Panc1 (cell line): Measurements from ENCODE around the gene KDM5A. TPM values are rescaled to one million over a fixed set of nuclear protein-coding genes. Genes with fewer than 3 reads are reported as not detected.

Source experiments
- ATAC-seq: fragments of 200-7000 bp; cut with Tn5 transposase; 2 replicates; pipeline ENCODE4 v1.9.1; 2020; ENCODE audit warnings: mild to moderate bottlenecking, moderate library complexity
- BruUV-seq: library from RNA; stranded (reverse); fragments of 400-500 nt; replicated peaks from 2 replicates; lab custom pipeline; 2021; lab: Mats Ljungman, UMichigan
- CTCF ChIA-PET: fragments of 300-600 bp; sonication (Branson Sonifier 250); formaldehyde crosslinking; loops from one replicate; lab custom pipeline; 2022; ENCODE audit warnings: antibody characterized with exemption; lab: Charles Lee
- POLR2A ChIA-PET: fragments of 300-600 bp; sonication (Branson Sonifier 250); formaldehyde crosslinking; loops from one replicate; lab custom pipeline; 2022; ENCODE audit warnings: antibody characterized with exemption; lab: Charles Lee
- DNase-seq: peaks from one replicate; pipeline ENCODE4 v3.0.0-alpha.2; 2010; ENCODE audit warnings: low read depth, low spot score
- H3K27ac ChIP-seq: 2 replicates; pipeline ENCODE4 v1.5.1; 2011; ENCODE audit warnings: mild to moderate bottlenecking, low read length, inconsistent platforms
- H3K27me3 ChIP-seq: fragments of 200-500 bp; sonication (Bioruptor generic); 2 replicates; pipeline ENCODE4 v1.6.0; 2014; ENCODE audit warnings: low read length, inconsistent platforms; ENCODE audit not compliant: control insufficient read depth, insufficient read depth
- H3K36me3 ChIP-seq: fragments of 200-500 bp; sonication (Bioruptor generic); 2 replicates; pipeline ENCODE4 v1.5.1; 2014; ENCODE audit warnings: inconsistent platforms, mild to moderate bottlenecking, low read length, moderate library complexity; ENCODE audit not compliant: control insufficient read depth, insufficient read depth
- H3K4me1 ChIP-seq: 2 replicates; pipeline ENCODE4 v1.5.1; 2011; ENCODE audit warnings: inconsistent platforms, mild to moderate bottlenecking, low read length, moderate library complexity; ENCODE audit not compliant: control insufficient read depth, insufficient read depth
- H3K4me3 ChIP-seq, 2 experiments: 2 replicates each; pipeline ENCODE4 v1.5.1; 2011 to 2012; ENCODE audit warnings: low read depth in 2 of 2, low read length in 2 of 2, mild to moderate bottlenecking in 2 of 2, inconsistent platforms in 1 of 2, moderate library complexity in 1 of 2
- H3K9me3 ChIP-seq: fragments of 200-500 bp; sonication (Bioruptor generic); 2 replicates; pipeline ENCODE4 v1.5.1; 2014; ENCODE audit warnings: low read depth, mild to moderate bottlenecking, inconsistent platforms, low read length, moderate library complexity; ENCODE audit not compliant: control insufficient read depth, insufficient read depth
- CTCF ChIP-seq: fragments of 450-650 bp; IDR thresholded peaks from 2 replicates; pipeline ENCODE4 v1.5.1; 2017; ENCODE audit warnings: mild to moderate bottlenecking
- POLR2AphosphoS5 ChIP-seq: IDR thresholded peaks from 2 replicates; pipeline ENCODE4 v1.6.1; 2012; ENCODE audit warnings: mild to moderate bottlenecking, low read depth, low read length, moderate library complexity
- REST ChIP-seq, 2 experiments: IDR thresholded peaks; 2 replicates each; pipeline ENCODE4 v1.6.1; 2011 to 2012; ENCODE audit warnings: low read depth in 2 of 2, control low read depth in 1 of 2, low read length in 1 of 2, mild to moderate bottlenecking in 1 of 2, moderate library complexity in 1 of 2; ENCODE audit not compliant: insufficient read depth in 1 of 2
- SIN3A ChIP-seq: IDR thresholded peaks from 2 replicates; pipeline ENCODE4 v1.6.1; 2012; ENCODE audit warnings: low read depth, mild to moderate bottlenecking, low read length, moderate library complexity, borderline replicate concordance; ENCODE audit not compliant: insufficient read depth
- TCF7L2 ChIP-seq: IDR thresholded peaks from 2 replicates; pipeline ENCODE4 v1.6.1; 2011; ENCODE audit warnings: mild to moderate bottlenecking, low read depth, low read length, inconsistent platforms
- in situ Hi-C: cut with HindIII; loops from 2 replicates; pipeline ENCODE4 v1.10.0; 2016; ENCODE audit warnings: low sequenced_read_pairs, low pct_unique_long_range_greater_than_20kb
- intact Hi-C: fragments of 100-400 bp; cut with micrococcal nuclease; formaldehyde crosslinking; loops from one replicate; pipeline ENCODE4 v1.10.0; 2022; ENCODE audit not compliant: unreplicated experiment
- total RNA-seq: library from RNA; stranded (reverse); gene quantifications from one replicate; pipeline ENCODE4 v1.2.1, GENCODE V29; 2021; ENCODE audit not compliant: unreplicated experiment

Gene KDM5A
- total RNA-seq, 1 experiment from 2014 or later, result 49.0 TPM

- intact Hi-C loops, result no loop called here
- no peak for DNase-seq
Observed at GRCh38 chr12:388541-389141, 479 bp downstream of the KDM5A start.

GRCh38 chr12:388012-388411, 1.1 kb downstream of the KDM5A start:
- POLR2A ChIA-PET, result no interaction called here
- peak overlapping the region; percentile 70 to 90 for H3K4me3 ChIP-seq
- intact Hi-C loops (no loop called here), in situ Hi-C loops (no loop called here)
- peak overlapping the region; percentile 89 for H3K27ac ChIP-seq
- H3K4me1 ChIP-seq, result peaks cover 5% of the 10 kb centered on the region; the same call in 1 of the 2 replicates
- TF ChIP-seq REST (IDR thresholded peaks at IDR 0.05; ENCODE audit: insufficient read depth in 1 of 2, low read depth in 2 of 2, low read length in 1 of 2) (no peak), CTCF (no peak), SIN3A (no peak), TCF7L2 (no peak), POLR2AphosphoS5 (no peak)
- no peaks in the 10 kb centered on the region for H3K27me3 ChIP-seq
- CTCF ChIA-PET, result no interaction called here
- peaks cover 9% of the 10 kb centered on the region; the same call in 1 of the 2 replicates for H3K36me3 ChIP-seq
- no TSS peak for BruUV-seq
- ATAC-seq (no peak), DNase-seq (no peak)
- no peaks in the 10 kb centered on the region for H3K9me3 ChIP-seq

More at GRCh38 chr12:388541-389141, 479 bp downstream of the KDM5A start:
- H3K36me3 ChIP-seq, result peaks cover 9% of the 10 kb centered on the region; the same call in 1 of the 2 replicates
- in situ Hi-C loops, result no loop called here
- H3K27me3 ChIP-seq, result no peaks in the 10 kb centered on the region
- ChIA-PET CTCF (no interaction called here), POLR2A (interaction anchor here (1.5 kb wide), 1 partner anchor 12 kb away, joined by 4 read pairs; no protein-coding TSS in a partner anchor)
- H3K4me1 ChIP-seq, result peaks cover 5% of the 10 kb centered on the region; the same call in 1 of the 2 replicates
- TSS peak; percentile 82 for BruUV-seq
- peak overlapping the region; percentile 70 to 90 for H3K4me3 ChIP-seq
- peak overlapping the region; percentile 89 for H3K27ac ChIP-seq
- no peaks in the 10 kb centered on the region for H3K9me3 ChIP-seq
- TF ChIP-seq TCF7L2, result no peak
- TF ChIP-seq POLR2AphosphoS5, result no peak
- TF ChIP-seq SIN3A, result no peak
- TF ChIP-seq CTCF, result no peak
- TF ChIP-seq REST (IDR thresholded peaks at IDR 0.05; ENCODE audit: insufficient read depth in 1 of 2, low read depth in 2 of 2, low read length in 1 of 2), result no peak
- peak; percentile 31 for ATAC-seq
